ENCODE results near the gene FAM81B.

FAM81B gene

DNA sequence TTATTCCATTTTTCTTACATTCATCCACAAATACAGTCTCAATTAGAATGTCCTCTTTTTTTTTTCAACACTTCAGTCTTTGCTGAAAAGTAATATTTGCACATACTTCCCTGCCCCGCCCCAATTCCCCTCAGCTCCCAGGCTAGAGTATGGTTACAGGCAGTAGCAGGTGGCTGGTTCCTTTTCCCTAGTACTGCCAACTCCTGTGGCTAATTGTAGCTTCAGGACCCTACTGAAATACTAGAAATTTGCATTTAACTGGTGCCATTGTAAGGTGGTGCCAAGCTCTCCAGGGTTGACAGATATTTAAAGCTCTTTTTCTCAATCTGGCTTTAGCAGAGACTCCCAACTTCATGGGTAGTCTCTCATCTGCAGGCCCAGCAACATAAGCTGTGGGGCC, 80.3 kb downstream of the FAM81B start:
- DNase-seq (ENCODE audit: low read depth in 2 of 2), result no peak

- no peak for DNase-seq (ENCODE audit: low read depth in 2 of 2)
These were observed 80.8 kb downstream of the FAM81B start for GRCh38 chr5:95471942-95472341.

DNA sequence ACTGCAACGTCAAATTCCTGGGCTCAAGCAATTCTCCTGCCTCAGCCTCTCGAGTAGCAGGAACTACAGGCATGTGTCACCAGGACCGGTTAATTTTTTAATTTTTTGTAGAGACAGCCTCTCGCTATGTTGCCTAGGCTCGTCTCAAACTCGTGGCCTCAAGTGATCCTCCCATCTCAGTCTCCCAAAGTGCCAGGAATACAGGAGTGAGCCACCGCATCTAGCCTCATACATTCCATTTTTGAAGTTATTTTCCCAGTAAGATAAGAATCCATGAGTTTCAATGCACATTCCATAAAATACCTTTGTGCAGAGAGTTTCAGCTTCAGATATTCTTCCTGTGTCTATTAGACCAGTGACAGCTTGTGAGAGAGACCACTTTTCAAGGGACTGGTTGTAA, 93.3 kb downstream of the FAM81B start:
- DNase-seq (ENCODE audit: low read depth in 2 of 2), result no peak

GRCh38 chr5:95486191-95486590, 95.0 kb downstream of the FAM81B start:
- no peak for DNase-seq (ENCODE audit: low read depth in 2 of 2)

- no peak for DNase-seq (ENCODE audit: low read depth in 2 of 2)
These were observed 96.7 kb downstream of the FAM81B start for GRCh38 chr5:95487880-95488279.

Measured in stimulated activated CD8-positive, alpha-beta memory T cell treated with anti-CD3 and anti-CD28 coated beads, Interleukin-7, amount 100 ng/mL, for 4 hours (primary cell).